ENCODE data around the gene IVNS1ABP.

Gene IVNS1ABP

DNA sequence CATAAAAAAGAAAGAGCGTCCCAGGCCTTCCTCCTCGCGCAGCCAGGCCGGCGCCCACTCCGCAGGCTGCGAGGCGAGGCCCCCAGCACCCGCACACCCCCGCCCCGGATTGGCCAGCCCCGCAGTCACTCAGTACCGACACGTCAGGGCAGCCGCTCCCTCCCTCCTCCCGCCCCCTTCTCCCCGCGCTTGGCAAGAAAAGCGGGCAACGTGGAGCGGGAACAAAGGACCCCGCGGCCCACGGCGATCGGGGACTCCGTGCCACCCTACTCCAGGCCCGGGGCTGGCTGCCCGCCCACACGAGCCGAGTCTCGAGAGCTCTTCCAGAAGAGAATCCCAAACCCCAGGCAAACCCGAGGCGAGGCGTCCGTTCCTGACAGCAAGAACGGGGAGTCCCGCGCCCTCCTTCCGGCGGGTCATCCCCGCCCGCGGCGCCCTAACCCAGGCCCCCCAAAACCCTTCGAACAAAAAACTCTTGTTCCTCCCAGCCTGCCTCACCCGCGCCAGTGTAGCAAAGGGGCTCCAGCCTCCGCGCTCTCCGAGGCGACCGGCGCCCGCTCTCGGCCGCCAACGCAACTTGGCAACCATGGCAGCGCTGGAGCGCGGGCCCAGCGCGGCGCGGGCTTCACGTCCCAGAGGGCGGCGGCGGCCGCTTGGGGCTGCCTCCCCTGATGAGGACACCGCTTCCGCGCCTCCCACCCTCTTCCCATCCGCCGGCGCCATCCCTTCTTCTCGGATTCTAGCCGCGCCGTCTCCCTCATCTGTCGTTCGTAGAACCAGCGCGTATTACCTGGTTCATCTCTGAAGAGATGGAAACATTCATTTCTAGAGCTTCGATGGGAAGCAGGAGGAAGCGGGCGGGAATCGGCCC lies 645 bp downstream of the IVNS1ABP start:
- peak; percentile 98 for DNase-seq
- peaks cover 13% of the 10 kb centered on the region for H3K36me3 ChIP-seq

DNA sequence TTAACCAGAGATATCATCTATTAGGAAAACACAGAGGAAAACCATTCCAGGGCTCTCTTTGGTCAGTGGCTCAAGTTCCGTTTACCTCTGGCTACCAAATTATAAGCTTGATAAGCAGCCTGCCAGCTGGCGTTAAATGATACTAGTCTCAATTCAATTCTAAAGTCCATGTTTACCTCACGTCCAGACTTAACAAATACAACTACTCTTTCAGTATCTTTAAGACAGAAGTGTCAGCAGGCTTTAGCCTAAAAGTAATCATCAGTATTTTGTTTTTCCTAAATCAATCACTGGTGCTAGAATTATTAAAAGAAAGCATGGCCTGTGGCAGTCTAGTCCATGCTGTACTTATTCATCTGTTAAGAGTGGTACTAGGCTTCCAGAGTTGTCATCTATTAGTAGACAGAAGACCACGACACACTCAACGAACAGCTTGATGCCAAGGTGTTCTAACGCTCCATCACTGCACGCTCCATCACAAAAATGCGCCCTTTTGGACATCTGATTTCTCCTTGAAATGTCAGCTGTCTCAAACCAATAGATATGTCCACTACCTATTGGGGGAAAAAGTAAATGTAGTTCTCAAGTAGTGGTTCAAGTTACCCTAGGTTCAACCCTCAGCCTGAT lies 1.5 kb downstream of the IVNS1ABP start:
- H3K9me3 ChIP-seq, result no peaks in the 10 kb centered on the region
- TF ChIP-seq CTCF (IDR thresholded peaks at IDR 0.05; ENCODE audit: low read depth, low read length), result no peak
- no peaks in the 10 kb centered on the region; the same call in 1 of the 2 replicates for H3K4me1 ChIP-seq
- H3K4me3 ChIP-seq (ENCODE audit: low read depth, low read length), result peak overlapping the region; percentile 78
- no peaks in the 10 kb centered on the region for H3K27me3 ChIP-seq
- H3K36me3 ChIP-seq, result peaks cover 19% of the 10 kb centered on the region
- DNase-seq, result no peak

More for the DNA sequence above, 645 bp downstream of the IVNS1ABP start:
- H3K4me1 ChIP-seq, result no peaks in the 10 kb centered on the region; the same call in 1 of the 2 replicates
- H3K9me3 ChIP-seq, result no peaks in the 10 kb centered on the region
- TF ChIP-seq CTCF (IDR thresholded peaks at IDR 0.05; ENCODE audit: low read depth, low read length), result no peak
- H3K4me3 ChIP-seq (ENCODE audit: low read depth, low read length), result peak overlapping the region; percentile 78
- no peaks in the 10 kb centered on the region for H3K27me3 ChIP-seq

DNA sequence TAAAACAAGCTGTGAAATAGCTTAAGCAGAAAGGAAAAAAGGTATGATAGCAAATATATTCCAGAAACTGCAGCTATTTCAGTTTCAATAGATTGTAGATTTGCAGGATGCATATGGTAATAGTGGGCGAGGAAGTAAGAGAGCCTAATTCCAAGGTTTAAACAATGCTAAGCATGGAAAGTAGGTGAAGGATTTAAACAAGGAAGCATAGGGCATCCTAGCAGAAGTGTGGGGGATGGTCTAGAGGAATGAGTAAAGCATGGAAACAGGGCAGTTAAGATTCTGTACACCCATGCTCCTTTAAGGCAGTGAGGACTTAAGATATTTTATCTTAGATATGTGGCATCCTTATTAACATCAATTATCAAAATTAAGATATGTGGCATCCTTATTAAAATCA lies 2.6 kb downstream of the IVNS1ABP start:
- DNase-seq, result no peak
- Histone ChIP-seq H3K9me3 (no peaks in the 10 kb centered on the region), H3K4me3 (ENCODE audit: low read depth, low read length) (peak overlapping the region; percentile 78), H3K27me3 (no peaks in the 10 kb centered on the region), H3K36me3 (peaks cover 31% of the 10 kb centered on the region), H3K4me1 (no peaks in the 10 kb centered on the region; the same call in 1 of the 2 replicates)
- TF ChIP-seq CTCF (IDR thresholded peaks at IDR 0.05; ENCODE audit: low read depth, low read length), result no peak

GRCh38 chr1:185312361-185313138 lies 4.5 kb downstream of the IVNS1ABP start:
- DNase-seq, result no peak
- H3K36me3 ChIP-seq, result peaks cover 50% of the 10 kb centered on the region

DNA sequence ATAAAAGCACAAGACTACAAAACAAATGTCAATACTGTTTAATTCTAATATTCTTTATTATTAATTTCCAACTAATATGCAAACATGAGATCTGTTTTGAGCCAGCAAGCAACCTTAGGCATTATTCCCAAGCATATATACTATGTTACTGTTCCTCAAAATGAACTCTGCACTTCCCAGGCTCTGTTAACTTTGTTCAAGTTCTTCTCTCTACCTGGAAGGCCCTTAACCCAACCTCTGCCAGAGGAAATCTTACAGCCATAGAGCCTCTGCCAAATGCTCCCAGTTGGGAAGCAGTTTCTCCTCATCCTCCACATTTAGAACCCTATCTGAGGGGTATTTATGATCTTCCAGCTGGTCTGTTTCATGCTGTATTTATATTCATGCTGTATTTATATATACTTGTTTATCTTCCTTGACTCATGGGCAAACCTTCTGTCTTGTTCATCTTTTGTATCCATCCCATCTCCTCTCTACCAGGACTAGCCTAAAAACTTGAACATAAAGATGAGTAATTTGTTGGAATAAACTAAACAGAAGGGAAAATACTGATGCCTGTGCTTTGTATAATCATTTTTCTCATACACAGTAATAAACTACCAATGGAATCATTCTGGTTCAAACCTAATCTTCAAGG lies 5.3 kb downstream of the IVNS1ABP start:
- H3K4me1 ChIP-seq, result no peaks in the 10 kb centered on the region; the same call in 1 of the 2 replicates
- H3K27me3 ChIP-seq, result no peaks in the 10 kb centered on the region
- no peaks in the 10 kb centered on the region for H3K9me3 ChIP-seq
- TF ChIP-seq CTCF (IDR thresholded peaks at IDR 0.05; ENCODE audit: low read depth, low read length), result no peak
- H3K36me3 ChIP-seq, result peaks cover 55% of the 10 kb centered on the region
- DNase-seq, result no peak
- no peak overlapping the region for H3K4me3 ChIP-seq (ENCODE audit: low read depth, low read length)

More at GRCh38 chr1:185312361-185313138, 4.5 kb downstream of the IVNS1ABP start:
- H3K27me3 ChIP-seq, result no peaks in the 10 kb centered on the region
- no peak overlapping the region for H3K4me3 ChIP-seq (ENCODE audit: low read depth, low read length)
- H3K4me1 ChIP-seq, result no peaks in the 10 kb centered on the region; the same call in 1 of the 2 replicates
- no peaks in the 10 kb centered on the region for H3K9me3 ChIP-seq
- no peak for TF ChIP-seq CTCF (IDR thresholded peaks at IDR 0.05; ENCODE audit: low read depth, low read length)
